HCT116 (cell line): ENCODE results near the gene TCL1B. TPM values are rescaled to one million over a fixed set of nuclear protein-coding genes. Genes with fewer than 3 reads are reported as not detected.

ENCODE experiments used
- ATAC-seq: fragments of 200-7000 bp; cut with Tn5 transposase; 2 replicates; pipeline ENCODE4 v1.9.1; 2020; ENCODE audit warnings: mild to moderate bottlenecking, moderate library complexity
- BruUV-seq: library from RNA; stranded (reverse); fragments of 400-500 nt; replicated peaks from 2 replicates; lab custom pipeline; 2021; lab: Mats Ljungman, UMichigan
- CTCF ChIA-PET: fragments of 300-600 bp; sonication (Branson Sonifier 250); formaldehyde crosslinking; loops from one replicate; lab custom pipeline; 2021; ENCODE audit warnings: antibody characterized with exemption; lab: Charles Lee
- POLR2A ChIA-PET: fragments of 300-600, 350-600 bp; sonication (Branson Sonifier 250); formaldehyde crosslinking; loops from one replicate; lab custom pipeline; 2021; ENCODE audit warnings: antibody characterized with exemption; lab: Charles Lee
- RAD21 ChIA-PET, 2 experiments: fragments of 300-600 bp; sonication (Branson Sonifier 250); formaldehyde crosslinking; loops; one replicate each; lab custom pipeline; 2023; ENCODE audit warnings: low total read pairs in 2 of 2; ENCODE audit not compliant: uncharacterized antibody in 2 of 2, unreplicated experiment in 2 of 2, low non-redundant PET in 1 of 2; lab: Charles Lee
- DNase-seq: peaks from one replicate; pipeline ENCODE4 v3.0.0-alpha.2; 2010; ENCODE audit warnings: low read depth, low spot score
- H2AFZ ChIP-seq: fragments of 200-600 bp; shearing (Covaris generic), sonication (generic); 2 replicates; pipeline ENCODE4 v1.6.1; 2017; ENCODE audit warnings: low read depth, mixed run types, mixed read lengths, antibody characterized with exemption, low read length; ENCODE audit not compliant: poor library complexity, severe bottlenecking
- H3K27ac ChIP-seq: 2 replicates; pipeline ENCODE4 v1.5.1; 2012; ENCODE audit warnings: low read depth, low read length
- H3K27me3 ChIP-seq: fragments of 200-600 bp; sonication (generic); 2 replicates; pipeline ENCODE4 v1.6.1; 2016; ENCODE audit warnings: mixed run types, low read length, mixed read lengths; ENCODE audit not compliant: insufficient read depth
- H3K36me3 ChIP-seq, 2 experiments: fragments of 200-500 bp in 1 of 2; fragments of 200-600 bp in 1 of 2; sonication (Bioruptor generic) in 1 of 2; sonication (generic) in 1 of 2; 2 replicates each; pipeline versions ENCODE4 v1.5.1 to v1.6.1; 2014 to 2016; ENCODE audit warnings: low read length in 2 of 2, inconsistent platforms in 1 of 2, mixed read lengths in 1 of 2, mixed run types in 1 of 2; ENCODE audit not compliant: insufficient read depth in 2 of 2, control insufficient read depth in 1 of 2
- H3K4me1 ChIP-seq, 2 experiments: fragments of 200-600 bp in 1 of 2; sonication (generic) in 1 of 2; 2 replicates each; pipeline versions ENCODE4 v1.5.1 to v1.6.1; 2012 to 2017; ENCODE audit warnings: low read length in 2 of 2, inconsistent platforms in 1 of 2, mild to moderate bottlenecking in 1 of 2, mixed read lengths in 1 of 2, mixed run types in 1 of 2, moderate library complexity in 1 of 2; ENCODE audit not compliant: insufficient read depth in 2 of 2, control insufficient read depth in 1 of 2
- H3K4me2 ChIP-seq: fragments of 200-600 bp; sonication (generic); 2 replicates; pipeline ENCODE4 v1.6.1; 2017; ENCODE audit warnings: mixed run types, low read length, mixed read lengths
- H3K4me3 ChIP-seq, 2 experiments: fragments of 200-600 bp in 1 of 2; sonication (generic) in 1 of 2; replicated peaks in 1 of 2; 2 replicates each; pipeline ENCODE4 v1.5.1; 2011 to 2016; ENCODE audit warnings: low read length in 2 of 2, control low read depth in 1 of 2, low read depth in 1 of 2, mild to moderate bottlenecking in 1 of 2, mixed read lengths in 1 of 2, mixed run types in 1 of 2
- H3K79me2 ChIP-seq: fragments of 200-600 bp; sonication (generic); 2 replicates; pipeline ENCODE4 v1.6.1; 2017; ENCODE audit warnings: mild to moderate bottlenecking, mixed run types, low read length, moderate library complexity, mixed read lengths; ENCODE audit not compliant: insufficient read depth
- H3K9ac ChIP-seq: fragments of 200-600 bp; sonication (generic); 2 replicates; pipeline ENCODE4 v1.6.1; 2016; ENCODE audit warnings: low read length, mixed read lengths
- H3K9me2 ChIP-seq: fragments of 200-600 bp; sonication (generic), shearing (Covaris generic); 2 replicates; pipeline ENCODE4 v1.6.1; 2017; ENCODE audit warnings: mixed run types, mild to moderate bottlenecking, moderate library complexity; ENCODE audit not compliant: insufficient read depth
- H3K9me3 ChIP-seq, 2 experiments: fragments of 200-500 bp in 1 of 2; fragments of 200-600 bp in 1 of 2; sonication (Bioruptor generic) in 1 of 2; sonication (generic) in 1 of 2; 2 replicates each; pipeline ENCODE4 v1.6.1; 2014 to 2017; ENCODE audit warnings: low read length in 2 of 2, mixed read lengths in 2 of 2, inconsistent platforms in 1 of 2, low read depth in 1 of 2, mild to moderate bottlenecking in 1 of 2, mixed run types in 1 of 2, moderate library complexity in 1 of 2; ENCODE audit not compliant: control insufficient read depth in 1 of 2, insufficient read depth in 1 of 2
- H4K20me1 ChIP-seq: fragments of 200-600 bp; sonication (generic), shearing (Covaris generic); 2 replicates; pipeline ENCODE4 v1.6.1; 2017; ENCODE audit warnings: mixed run types, mild to moderate bottlenecking, moderate library complexity; ENCODE audit not compliant: insufficient read depth
- EZH2 ChIP-seq: fragments of 200-600 bp; sonication (generic); IDR thresholded peaks from 2 replicates; pipeline ENCODE4 v1.6.1; 2017; ENCODE audit warnings: antibody characterized with exemption, mixed run types
- EZH2phosphoT487 ChIP-seq: fragments of 200-600 bp; IDR thresholded peaks from 2 replicates; pipeline ENCODE4 v1.6.1; 2018; ENCODE audit warnings: antibody characterized with exemption, borderline replicate concordance
- FOSL1 ChIP-seq: IDR thresholded peaks from 2 replicates; pipeline ENCODE4 v1.6.1; 2012; ENCODE audit warnings: low read depth
- POLR2A ChIP-seq: IDR thresholded peaks from 2 replicates; pipeline ENCODE4 v1.7.0; 2011; ENCODE audit warnings: borderline replicate concordance; ENCODE audit not compliant: insufficient read depth, insufficient read length; ENCODE audit errors: extremely low read depth
- SP1 ChIP-seq: IDR thresholded peaks from 2 replicates; pipeline ENCODE4 v1.6.1; 2012; ENCODE audit warnings: low read depth
- ZNF274 ChIP-seq: fragments of 200-500 bp; sonication (Bioruptor generic); IDR thresholded peaks from 2 replicates; pipeline ENCODE4 v1.6.1; 2014; ENCODE audit warnings: mild to moderate bottlenecking, low read depth, low read length, inconsistent platforms
- intact Hi-C: fragments of 100-400 bp; cut with micrococcal nuclease; formaldehyde crosslinking; loops from 2 replicates; pipeline ENCODE4 v1.10.0; 2022
- total RNA-seq: library from RNA; stranded (reverse); gene quantifications from one replicate; pipeline ENCODE4 v1.2.1, GENCODE V29; 2021; ENCODE audit not compliant: unreplicated experiment
- TF ChIP-seq, protein P1 (sequence below): IDR thresholded peaks from 2 replicates; pipeline ENCODE4 v1.6.1; 2011; ENCODE audit warnings: mild to moderate bottlenecking, low read length, moderate library complexity; ENCODE audit not compliant: insufficient replicate concordance; ENCODE audit errors: extremely low read depth
- TF ChIP-seq, protein P2 (sequence below), 3 experiments: fragments of 200-600 bp in 1 of 3; sonication (generic) in 1 of 3; IDR thresholded peaks in 2 of 3; conservative IDR thresholded peaks in 1 of 3; 2 replicates each; pipeline ENCODE4 v1.5.1; 2012 to 2017; ENCODE audit warnings: low read depth in 2 of 3, low read length in 2 of 3, antibody characterized with exemption in 1 of 3, borderline replicate concordance in 1 of 3, control low read depth in 1 of 3, mild to moderate bottlenecking in 1 of 3, mixed read lengths in 1 of 3, mixed run types in 1 of 3, moderate library complexity in 1 of 3; ENCODE audit not compliant: insufficient read depth in 1 of 3
- TF ChIP-seq, protein P3 (sequence below): IDR thresholded peaks from 2 replicates; pipeline ENCODE4 v1.6.1; 2012; ENCODE audit warnings: low read depth

Gene TCL1B
- total RNA-seq, 1 experiment from 2014 or later = not detected

DNA sequence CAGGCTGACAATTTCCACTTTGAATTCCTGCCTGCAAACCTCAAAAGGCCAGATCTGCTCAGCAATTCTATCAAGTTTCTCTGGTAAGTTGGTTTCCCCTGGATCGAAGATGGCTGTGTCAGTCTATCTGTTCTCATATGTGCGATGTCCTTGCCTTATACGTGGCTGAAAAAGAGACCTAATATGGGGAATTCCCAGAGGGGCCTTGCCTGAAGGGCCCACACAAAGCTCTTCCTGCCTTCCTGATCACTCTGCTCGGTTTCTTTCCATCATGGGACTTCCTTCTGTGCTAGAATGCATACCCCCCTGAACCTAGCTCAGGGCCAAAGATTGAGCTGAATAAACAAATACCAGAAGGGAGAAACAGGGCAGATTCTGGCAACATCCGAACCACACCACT, 13.2 kb downstream of the TCL1B start:
- DNase-seq (no peak), ATAC-seq (no peak)
- H4K20me1 ChIP-seq = no peaks in the 10 kb centered on the region
- no peaks in the 10 kb centered on the region for H3K9me2 ChIP-seq
- H3K27me3 ChIP-seq = peaks cover 56% of the 10 kb centered on the region
- H3K9me3 ChIP-seq = no peaks in the 10 kb centered on the region
- intact Hi-C loops = no loop called here
- ChIA-PET CTCF (interaction anchor here (1.0 kb wide), 1 partner anchor 16 kb away, joined by 3 read pairs; no protein-coding TSS in a partner anchor), POLR2A (no interaction called here), RAD21 (no interaction called here)
- BruUV-seq = no TSS peak
- H3K36me3 ChIP-seq = no peaks in the 10 kb centered on the region
- no peak overlapping the region for H3K4me3 ChIP-seq
- H2AFZ ChIP-seq = no peak overlapping the region
- no peak for TF ChIP-seq SP1
- TF ChIP-seq, protein P1, sequence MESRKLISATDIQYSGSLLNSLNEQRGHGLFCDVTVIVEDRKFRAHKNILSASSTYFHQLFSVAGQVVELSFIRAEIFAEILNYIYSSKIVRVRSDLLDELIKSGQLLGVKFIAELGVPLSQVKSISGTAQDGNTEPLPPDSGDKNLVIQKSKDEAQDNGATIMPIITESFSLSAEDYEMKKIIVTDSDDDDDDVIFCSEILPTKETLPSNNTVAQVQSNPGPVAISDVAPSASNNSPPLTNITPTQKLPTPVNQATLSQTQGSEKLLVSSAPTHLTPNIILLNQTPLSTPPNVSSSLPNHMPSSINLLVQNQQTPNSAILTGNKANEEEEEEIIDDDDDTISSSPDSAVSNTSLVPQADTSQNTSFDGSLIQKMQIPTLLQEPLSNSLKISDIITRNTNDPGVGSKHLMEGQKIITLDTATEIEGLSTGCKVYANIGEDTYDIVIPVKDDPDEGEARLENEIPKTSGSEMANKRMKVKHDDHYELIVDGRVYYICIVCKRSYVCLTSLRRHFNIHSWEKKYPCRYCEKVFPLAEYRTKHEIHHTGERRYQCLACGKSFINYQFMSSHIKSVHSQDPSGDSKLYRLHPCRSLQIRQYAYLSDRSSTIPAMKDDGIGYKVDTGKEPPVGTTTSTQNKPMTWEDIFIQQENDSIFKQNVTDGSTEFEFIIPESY = no peak
- TF ChIP-seq ZNF274 = no peak
- TF ChIP-seq, protein P2, sequence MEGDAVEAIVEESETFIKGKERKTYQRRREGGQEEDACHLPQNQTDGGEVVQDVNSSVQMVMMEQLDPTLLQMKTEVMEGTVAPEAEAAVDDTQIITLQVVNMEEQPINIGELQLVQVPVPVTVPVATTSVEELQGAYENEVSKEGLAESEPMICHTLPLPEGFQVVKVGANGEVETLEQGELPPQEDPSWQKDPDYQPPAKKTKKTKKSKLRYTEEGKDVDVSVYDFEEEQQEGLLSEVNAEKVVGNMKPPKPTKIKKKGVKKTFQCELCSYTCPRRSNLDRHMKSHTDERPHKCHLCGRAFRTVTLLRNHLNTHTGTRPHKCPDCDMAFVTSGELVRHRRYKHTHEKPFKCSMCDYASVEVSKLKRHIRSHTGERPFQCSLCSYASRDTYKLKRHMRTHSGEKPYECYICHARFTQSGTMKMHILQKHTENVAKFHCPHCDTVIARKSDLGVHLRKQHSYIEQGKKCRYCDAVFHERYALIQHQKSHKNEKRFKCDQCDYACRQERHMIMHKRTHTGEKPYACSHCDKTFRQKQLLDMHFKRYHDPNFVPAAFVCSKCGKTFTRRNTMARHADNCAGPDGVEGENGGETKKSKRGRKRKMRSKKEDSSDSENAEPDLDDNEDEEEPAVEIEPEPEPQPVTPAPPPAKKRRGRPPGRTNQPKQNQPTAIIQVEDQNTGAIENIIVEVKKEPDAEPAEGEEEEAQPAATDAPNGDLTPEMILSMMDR (IDR thresholded peaks at IDR 0.05 in 2 of 3, conservative IDR thresholded peaks at IDR 0.05 in 1 of 3; ENCODE audit: borderline replicate concordance in 1 of 3, insufficient read depth in 1 of 3, low read depth in 2 of 3, low read length in 2 of 3) = no peak
- no peak for TF ChIP-seq EZH2
- TF ChIP-seq, protein P3, sequence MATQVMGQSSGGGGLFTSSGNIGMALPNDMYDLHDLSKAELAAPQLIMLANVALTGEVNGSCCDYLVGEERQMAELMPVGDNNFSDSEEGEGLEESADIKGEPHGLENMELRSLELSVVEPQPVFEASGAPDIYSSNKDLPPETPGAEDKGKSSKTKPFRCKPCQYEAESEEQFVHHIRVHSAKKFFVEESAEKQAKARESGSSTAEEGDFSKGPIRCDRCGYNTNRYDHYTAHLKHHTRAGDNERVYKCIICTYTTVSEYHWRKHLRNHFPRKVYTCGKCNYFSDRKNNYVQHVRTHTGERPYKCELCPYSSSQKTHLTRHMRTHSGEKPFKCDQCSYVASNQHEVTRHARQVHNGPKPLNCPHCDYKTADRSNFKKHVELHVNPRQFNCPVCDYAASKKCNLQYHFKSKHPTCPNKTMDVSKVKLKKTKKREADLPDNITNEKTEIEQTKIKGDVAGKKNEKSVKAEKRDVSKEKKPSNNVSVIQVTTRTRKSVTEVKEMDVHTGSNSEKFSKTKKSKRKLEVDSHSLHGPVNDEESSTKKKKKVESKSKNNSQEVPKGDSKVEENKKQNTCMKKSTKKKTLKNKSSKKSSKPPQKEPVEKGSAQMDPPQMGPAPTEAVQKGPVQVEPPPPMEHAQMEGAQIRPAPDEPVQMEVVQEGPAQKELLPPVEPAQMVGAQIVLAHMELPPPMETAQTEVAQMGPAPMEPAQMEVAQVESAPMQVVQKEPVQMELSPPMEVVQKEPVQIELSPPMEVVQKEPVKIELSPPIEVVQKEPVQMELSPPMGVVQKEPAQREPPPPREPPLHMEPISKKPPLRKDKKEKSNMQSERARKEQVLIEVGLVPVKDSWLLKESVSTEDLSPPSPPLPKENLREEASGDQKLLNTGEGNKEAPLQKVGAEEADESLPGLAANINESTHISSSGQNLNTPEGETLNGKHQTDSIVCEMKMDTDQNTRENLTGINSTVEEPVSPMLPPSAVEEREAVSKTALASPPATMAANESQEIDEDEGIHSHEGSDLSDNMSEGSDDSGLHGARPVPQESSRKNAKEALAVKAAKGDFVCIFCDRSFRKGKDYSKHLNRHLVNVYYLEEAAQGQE = no peak
- no peak for TF ChIP-seq EZH2phosphoT487
- no peak for TF ChIP-seq POLR2A
- no peak for TF ChIP-seq FOSL1
- H3K4me1 ChIP-seq = peaks cover 0 to 4% of the 10 kb centered on the region in 2 experiments; a peak in 1 of 4 replicates
- H3K79me2 ChIP-seq = no peaks in the 10 kb centered on the region
- no peak overlapping the region for H3K27ac ChIP-seq
- no peak overlapping the region for H3K4me2 ChIP-seq
- no peak overlapping the region for H3K9ac ChIP-seq
